ENCODE measurements around the gene BTBD1.
"Not testable (repeated sequence)": the region's sequence is repeated elsewhere in the genome, so short reads cannot be mapped to it uniquely, and the experiment has no call there.

Gene BTBD1

DNA sequence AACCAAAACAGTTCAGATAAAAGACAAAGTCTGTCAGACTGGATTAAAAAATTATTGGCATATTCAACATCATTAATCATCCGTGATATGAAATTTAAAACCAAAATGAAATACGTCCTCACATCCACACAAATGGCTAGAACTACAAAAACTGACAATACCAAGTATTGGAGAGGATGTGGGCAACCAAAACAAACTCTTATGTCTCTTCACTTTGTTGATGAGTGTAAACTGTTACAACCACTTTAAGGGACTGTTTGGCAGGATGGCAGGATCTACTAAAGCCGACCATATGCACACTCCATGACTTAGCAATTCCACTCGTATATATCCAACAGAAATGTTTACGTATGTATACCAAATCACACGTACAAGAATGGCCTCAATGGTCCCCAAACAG lies 30.8 kb downstream of the BTBD1 start:
- Histone ChIP-seq H3K9ac (ENCODE audit: low read length) (no peak overlapping the region), H3K27me3 (ENCODE audit: control insufficient read depth, insufficient read depth, low read length) (no peaks in the 10 kb centered on the region), H3K4me3 (ENCODE audit: low read length) (no peak overlapping the region), H3K9me3 (ENCODE audit: control insufficient read depth, low read length) (no peaks in the 10 kb centered on the region), H3K4me1 (ENCODE audit: control insufficient read depth, insufficient read depth, low read length) (no peaks in the 10 kb centered on the region), H3K36me3 (ENCODE audit: control insufficient read depth, insufficient read depth, low read length) (no peaks in the 10 kb centered on the region)

DNA sequence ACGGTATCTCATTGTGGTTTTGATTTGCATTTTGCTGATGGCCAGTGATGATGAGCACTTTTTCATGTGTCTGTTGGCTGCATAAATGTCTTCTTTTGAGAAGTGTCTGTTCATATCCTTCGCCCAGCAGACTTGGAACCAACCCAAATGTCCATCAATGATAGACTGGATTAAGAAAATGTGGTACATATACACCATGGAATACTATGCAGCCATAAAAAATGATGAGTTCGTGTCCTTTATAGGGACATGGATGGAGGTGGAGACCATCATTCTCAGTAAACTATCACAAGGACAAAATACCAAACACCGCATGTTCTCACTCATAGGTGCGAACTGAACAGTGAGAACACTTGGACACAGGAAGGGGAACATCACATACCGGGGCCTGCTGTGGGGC lies 35.8 kb downstream of the BTBD1 start:
- not testable (repeated sequence) for H3K9me3 ChIP-seq (ENCODE audit: control insufficient read depth, low read length); H3K36me3 ChIP-seq (ENCODE audit: control insufficient read depth, insufficient read depth, low read length); H3K9ac ChIP-seq (ENCODE audit: low read length); H3K4me1 ChIP-seq (ENCODE audit: control insufficient read depth, insufficient read depth, low read length); H3K27me3 ChIP-seq (ENCODE audit: control insufficient read depth, insufficient read depth, low read length); H3K4me3 ChIP-seq (ENCODE audit: low read length)

GRCh38 chr15:83030021-83030420 lies 37.0 kb downstream of the BTBD1 start:
- H3K36me3 ChIP-seq (ENCODE audit: control insufficient read depth, insufficient read depth, low read length), result no peaks in the 10 kb centered on the region
- H3K27me3 ChIP-seq (ENCODE audit: control insufficient read depth, insufficient read depth, low read length), result no peaks in the 10 kb centered on the region
- no peaks in the 10 kb centered on the region for H3K4me1 ChIP-seq (ENCODE audit: control insufficient read depth, insufficient read depth, low read length)
- H3K9ac ChIP-seq (ENCODE audit: low read length), result no peak overlapping the region
- H3K4me3 ChIP-seq (ENCODE audit: low read length), result no peak overlapping the region
- no peaks in the 10 kb centered on the region for H3K9me3 ChIP-seq (ENCODE audit: control insufficient read depth, low read length)

GRCh38 chr15:83018436-83018835 lies 48.6 kb downstream of the BTBD1 start:
- Histone ChIP-seq H3K27me3 (ENCODE audit: control insufficient read depth, insufficient read depth, low read length) (no peaks in the 10 kb centered on the region), H3K4me3 (ENCODE audit: low read length) (no peak overlapping the region), H3K9ac (ENCODE audit: low read length) (no peak overlapping the region), H3K4me1 (ENCODE audit: control insufficient read depth, insufficient read depth, low read length) (no peaks in the 10 kb centered on the region), H3K36me3 (ENCODE audit: control insufficient read depth, insufficient read depth, low read length) (peaks cover 3% of the 10 kb centered on the region), H3K9me3 (ENCODE audit: control insufficient read depth, low read length) (no peaks in the 10 kb centered on the region)

- Histone ChIP-seq H3K36me3 (ENCODE audit: control insufficient read depth, insufficient read depth, low read length) (peaks cover 3% of the 10 kb centered on the region), H3K4me3 (ENCODE audit: low read length) (no peak overlapping the region), H3K4me1 (ENCODE audit: control insufficient read depth, insufficient read depth, low read length) (peaks cover 8% of the 10 kb centered on the region), H3K27me3 (ENCODE audit: control insufficient read depth, insufficient read depth, low read length) (no peaks in the 10 kb centered on the region), H3K9me3 (ENCODE audit: control insufficient read depth, low read length) (no peaks in the 10 kb centered on the region), H3K9ac (ENCODE audit: low read length) (no peak overlapping the region)
These were observed 50.1 kb downstream of the BTBD1 start for GRCh38 chr15:83016906-83017305.

DNA sequence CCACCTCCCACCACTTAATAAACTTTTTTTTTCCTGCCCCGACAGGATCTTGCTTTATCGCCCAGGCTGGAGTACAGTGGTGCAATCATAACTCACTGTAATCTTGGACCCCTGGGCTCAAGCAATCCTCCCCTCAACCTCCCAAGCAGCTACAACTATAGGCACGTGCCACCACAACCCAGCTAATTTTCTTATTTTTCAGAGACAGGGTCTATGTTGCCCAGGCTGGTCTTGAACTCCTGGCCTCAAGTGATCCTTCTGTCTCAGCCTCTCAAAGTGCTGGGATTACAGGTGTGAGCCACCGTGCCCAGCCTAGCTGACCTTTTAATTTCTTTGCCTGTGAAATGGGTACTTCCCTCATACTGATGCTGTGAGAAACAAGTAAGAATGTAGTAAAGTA lies 51.7 kb downstream of the BTBD1 start:
- Histone ChIP-seq H3K4me3 (ENCODE audit: low read length) (no peak overlapping the region), H3K4me1 (ENCODE audit: control insufficient read depth, insufficient read depth, low read length) (peaks cover 15% of the 10 kb centered on the region), H3K36me3 (ENCODE audit: control insufficient read depth, insufficient read depth, low read length) (peaks cover 3% of the 10 kb centered on the region), H3K9ac (ENCODE audit: low read length) (no peak overlapping the region), H3K27me3 (ENCODE audit: control insufficient read depth, insufficient read depth, low read length) (no peaks in the 10 kb centered on the region), H3K9me3 (ENCODE audit: control insufficient read depth, low read length) (no peaks in the 10 kb centered on the region)

DNA sequence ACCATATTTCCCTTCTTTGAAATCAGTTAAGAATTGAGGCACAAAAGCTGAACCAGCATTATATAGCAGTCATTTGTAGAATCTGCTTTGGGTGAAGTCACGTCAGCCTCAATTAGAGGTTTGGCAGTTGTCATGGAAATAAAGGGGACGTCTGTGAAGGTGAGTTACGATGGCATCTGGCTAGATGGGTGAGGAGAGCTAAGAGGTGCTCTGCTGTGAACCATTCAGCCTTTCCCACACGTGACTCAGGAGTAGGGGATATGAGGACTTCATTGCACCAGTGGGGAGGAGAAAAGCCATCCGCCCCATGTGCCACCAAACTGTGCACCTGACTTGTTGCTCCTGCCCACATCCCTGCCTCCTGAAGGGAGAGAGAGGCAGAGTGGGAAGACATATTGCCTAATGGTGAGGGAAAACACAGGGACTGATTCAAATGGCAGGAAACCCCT lies 52.8 kb downstream of the BTBD1 start:
- H3K4me1 ChIP-seq (ENCODE audit: control insufficient read depth, insufficient read depth, low read length), result peaks cover 22% of the 10 kb centered on the region
- H3K27me3 ChIP-seq (ENCODE audit: control insufficient read depth, insufficient read depth, low read length), result no peaks in the 10 kb centered on the region
- no peak overlapping the region for H3K9ac ChIP-seq (ENCODE audit: low read length)
- no peaks in the 10 kb centered on the region for H3K9me3 ChIP-seq (ENCODE audit: control insufficient read depth, low read length)
- H3K36me3 ChIP-seq (ENCODE audit: control insufficient read depth, insufficient read depth, low read length), result no peaks in the 10 kb centered on the region
- no peak overlapping the region for H3K4me3 ChIP-seq (ENCODE audit: low read length)

DNA sequence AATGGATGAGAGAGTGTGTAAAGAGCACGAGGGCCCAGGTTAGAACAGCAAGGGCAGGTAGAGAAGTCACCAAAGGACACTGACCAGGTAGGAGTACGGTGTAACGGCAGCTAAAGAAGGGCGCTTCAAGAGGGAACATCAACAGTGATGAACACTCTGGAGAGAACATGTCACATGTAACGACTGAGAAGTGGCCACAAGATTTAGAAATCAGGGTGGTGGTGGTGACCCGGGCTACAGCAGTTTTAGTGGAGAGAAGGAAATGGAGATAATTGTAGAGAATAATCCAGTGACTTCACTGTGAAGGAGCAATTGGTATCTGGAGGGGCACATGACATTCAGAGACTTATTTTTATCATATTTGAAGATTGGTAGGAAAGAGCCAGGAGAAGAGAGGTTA lies 54.4 kb downstream of the BTBD1 start:
- Histone ChIP-seq H3K9me3 (ENCODE audit: control insufficient read depth, low read length) (no peaks in the 10 kb centered on the region), H3K27me3 (ENCODE audit: control insufficient read depth, insufficient read depth, low read length) (no peaks in the 10 kb centered on the region), H3K36me3 (ENCODE audit: control insufficient read depth, insufficient read depth, low read length) (no peaks in the 10 kb centered on the region), H3K4me1 (ENCODE audit: control insufficient read depth, insufficient read depth, low read length) (peaks cover 24% of the 10 kb centered on the region), H3K9ac (ENCODE audit: low read length) (peak overlapping the region; percentile 65), H3K4me3 (ENCODE audit: low read length) (no peak overlapping the region)

DNA sequence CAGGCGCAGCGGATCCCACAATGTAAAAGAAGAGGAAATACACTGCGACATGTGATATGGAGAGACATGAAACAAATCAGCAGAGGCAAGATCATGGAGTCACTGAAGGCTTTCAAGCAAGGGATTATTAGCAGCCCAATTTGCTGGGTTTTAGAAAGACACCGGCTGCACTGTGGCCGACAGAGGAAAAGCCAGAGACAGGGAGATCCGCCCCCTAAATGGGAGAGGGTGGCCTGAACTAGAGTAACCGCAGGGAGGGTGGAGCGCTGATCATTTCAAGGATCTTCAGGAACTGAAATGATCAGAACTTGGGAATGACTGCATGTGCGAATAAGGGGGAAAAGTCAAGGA lies 55.0 kb downstream of the BTBD1 start:
- peak overlapping the region; percentile 65 for H3K9ac ChIP-seq (ENCODE audit: low read length)
- H3K4me3 ChIP-seq (ENCODE audit: low read length), result peak overlapping the region; percentile 68
- no peaks in the 10 kb centered on the region for H3K27me3 ChIP-seq (ENCODE audit: control insufficient read depth, insufficient read depth, low read length)
- H3K4me1 ChIP-seq (ENCODE audit: control insufficient read depth, insufficient read depth, low read length), result peaks cover 24% of the 10 kb centered on the region
- no peaks in the 10 kb centered on the region for H3K36me3 ChIP-seq (ENCODE audit: control insufficient read depth, insufficient read depth, low read length)
- no peaks in the 10 kb centered on the region for H3K9me3 ChIP-seq (ENCODE audit: control insufficient read depth, low read length)

DNA sequence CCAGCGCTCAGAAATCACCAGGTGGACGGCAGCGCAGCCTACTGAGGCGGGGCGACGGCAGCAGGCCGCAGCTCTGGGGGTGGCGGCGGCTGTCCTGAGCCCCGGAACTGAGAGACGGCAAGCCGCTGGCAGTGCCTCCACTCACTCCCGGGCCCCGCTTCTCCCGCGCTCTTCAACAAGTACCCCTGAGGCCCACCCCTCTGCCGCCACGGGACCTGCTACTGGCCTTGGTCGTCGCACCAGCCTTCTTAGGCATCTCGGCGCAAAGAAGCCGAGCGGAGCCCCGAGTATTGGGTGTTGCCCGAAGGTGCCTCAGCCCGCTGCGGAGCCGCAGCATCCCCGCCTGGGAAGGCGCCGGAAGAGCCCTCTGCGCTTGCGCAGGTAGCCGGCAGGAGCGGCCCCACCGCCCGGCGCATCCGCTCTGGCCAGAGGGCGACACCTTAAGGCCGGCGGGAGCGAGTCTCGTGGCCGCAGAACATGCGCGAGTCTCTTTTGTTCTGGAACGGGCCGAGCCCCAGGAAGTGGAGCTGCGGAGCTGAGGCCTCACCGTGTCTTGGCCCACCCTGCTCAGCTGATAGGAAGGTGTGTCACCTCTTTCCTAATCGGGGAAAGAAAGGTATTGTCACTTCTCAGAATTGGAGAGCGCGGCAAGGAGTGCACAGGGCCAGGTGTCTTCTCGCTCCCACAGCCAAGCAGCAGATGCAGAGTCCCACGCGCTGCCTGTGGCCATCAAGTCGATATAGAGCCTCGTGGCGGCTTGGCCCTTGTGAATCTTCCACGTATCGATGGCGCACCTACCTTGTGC lies 55.6 kb downstream of the BTBD1 start, which contains the start of gene C15orf40:
C15orf40 (minus strand) TSS at position 369 of the 805 bp plus-strand sequence; CDS start at position 337, 32 bp downstream.
- no peaks in the 10 kb centered on the region for H3K27me3 ChIP-seq (ENCODE audit: control insufficient read depth, insufficient read depth, low read length)
- no peaks in the 10 kb centered on the region for H3K9me3 ChIP-seq (ENCODE audit: control insufficient read depth, low read length)
- peak within 1 kb of the TSS; percentile 68 for H3K4me3 ChIP-seq (ENCODE audit: low read length)
- peak within 1 kb of the TSS; percentile 65 for H3K9ac ChIP-seq (ENCODE audit: low read length)
- no peaks in the 10 kb centered on the region for H3K36me3 ChIP-seq (ENCODE audit: control insufficient read depth, insufficient read depth, low read length)
- peaks cover 24% of the 10 kb centered on the region for H3K4me1 ChIP-seq (ENCODE audit: control insufficient read depth, insufficient read depth, low read length)

- no peaks in the 10 kb centered on the region for H3K36me3 ChIP-seq (ENCODE audit: control insufficient read depth, insufficient read depth, low read length)
- no peaks in the 10 kb centered on the region for H3K9me3 ChIP-seq (ENCODE audit: control insufficient read depth, low read length)
- H3K4me3 ChIP-seq (ENCODE audit: low read length), result peak overlapping the region; percentile 68
- peak overlapping the region; percentile 65 for H3K9ac ChIP-seq (ENCODE audit: low read length)
- H3K27me3 ChIP-seq (ENCODE audit: control insufficient read depth, insufficient read depth, low read length), result no peaks in the 10 kb centered on the region
- peaks cover 24% of the 10 kb centered on the region for H3K4me1 ChIP-seq (ENCODE audit: control insufficient read depth, insufficient read depth, low read length)
These were observed 56.3 kb downstream of the BTBD1 start for GRCh38 chr15:83010709-83011270.

DNA sequence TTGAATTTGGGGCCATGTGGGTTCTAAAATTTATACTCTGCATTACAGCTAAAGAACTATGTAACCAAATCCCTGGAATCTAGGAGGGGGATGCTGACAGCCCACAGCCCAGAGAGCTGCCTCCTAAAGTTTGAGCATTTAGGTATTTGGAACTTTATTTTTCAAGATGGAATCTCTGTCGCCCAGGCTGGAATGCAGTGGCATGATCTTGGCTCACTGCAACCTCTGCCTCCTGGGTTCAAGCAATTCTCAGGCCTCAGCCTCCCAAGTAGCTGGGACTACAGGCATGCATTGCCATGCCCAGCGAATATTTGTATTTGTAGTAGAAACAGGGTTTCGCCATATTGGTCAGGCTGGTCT lies 66.4 kb downstream of the BTBD1 start:
- not testable (repeated sequence) for H3K9ac ChIP-seq (ENCODE audit: low read length)

More for the DNA sequence above, 66.4 kb downstream of the BTBD1 start:
- H3K4me1 ChIP-seq (ENCODE audit: control insufficient read depth, insufficient read depth, low read length); H3K4me3 ChIP-seq (ENCODE audit: low read length); H3K9me3 ChIP-seq (ENCODE audit: control insufficient read depth, low read length); H3K36me3 ChIP-seq (ENCODE audit: control insufficient read depth, insufficient read depth, low read length); H3K27me3 ChIP-seq (ENCODE audit: control insufficient read depth, insufficient read depth, low read length): not testable (repeated sequence)

Measured in mucosa of stomach (tissue), 1 donor.